ENCODE results near the gene LRRC3C. TPM values are rescaled to one million over a fixed set of nuclear protein-coding genes. Genes with fewer than 3 reads are reported as not detected.

Gene LRRC3C
- total RNA-seq, 2 donors from 2014 or later: not detected

DNA sequence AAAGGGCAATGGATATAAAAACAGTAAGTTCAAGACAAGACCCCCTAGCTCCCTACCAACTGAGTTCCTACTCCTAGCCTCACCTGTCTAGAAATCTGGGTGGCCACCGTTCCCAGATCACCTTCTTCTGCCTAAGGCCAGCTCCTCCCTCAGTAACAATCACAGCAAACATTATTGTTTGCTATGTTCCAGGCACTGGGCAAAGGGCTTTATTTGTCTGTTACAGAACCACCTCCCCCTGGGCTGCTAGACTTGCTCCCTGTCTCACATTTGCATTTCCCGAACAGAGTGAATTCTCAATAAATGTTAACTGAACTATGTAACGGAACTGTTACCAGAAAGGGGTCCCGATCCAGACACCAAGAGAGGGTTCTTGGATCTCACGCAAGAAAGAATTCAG is 6.8 kb downstream of the LRRC3C start:
- H3K27ac ChIP-seq: no peak overlapping the region
- no peak for DNase-seq (ENCODE audit: low spot score)
- H3K4me3 ChIP-seq: no peak overlapping the region
- H3K9me3 ChIP-seq: no peaks in the 10 kb centered on the region
- no peaks in the 10 kb centered on the region for H3K36me3 ChIP-seq
- TF ChIP-seq, protein P1, sequence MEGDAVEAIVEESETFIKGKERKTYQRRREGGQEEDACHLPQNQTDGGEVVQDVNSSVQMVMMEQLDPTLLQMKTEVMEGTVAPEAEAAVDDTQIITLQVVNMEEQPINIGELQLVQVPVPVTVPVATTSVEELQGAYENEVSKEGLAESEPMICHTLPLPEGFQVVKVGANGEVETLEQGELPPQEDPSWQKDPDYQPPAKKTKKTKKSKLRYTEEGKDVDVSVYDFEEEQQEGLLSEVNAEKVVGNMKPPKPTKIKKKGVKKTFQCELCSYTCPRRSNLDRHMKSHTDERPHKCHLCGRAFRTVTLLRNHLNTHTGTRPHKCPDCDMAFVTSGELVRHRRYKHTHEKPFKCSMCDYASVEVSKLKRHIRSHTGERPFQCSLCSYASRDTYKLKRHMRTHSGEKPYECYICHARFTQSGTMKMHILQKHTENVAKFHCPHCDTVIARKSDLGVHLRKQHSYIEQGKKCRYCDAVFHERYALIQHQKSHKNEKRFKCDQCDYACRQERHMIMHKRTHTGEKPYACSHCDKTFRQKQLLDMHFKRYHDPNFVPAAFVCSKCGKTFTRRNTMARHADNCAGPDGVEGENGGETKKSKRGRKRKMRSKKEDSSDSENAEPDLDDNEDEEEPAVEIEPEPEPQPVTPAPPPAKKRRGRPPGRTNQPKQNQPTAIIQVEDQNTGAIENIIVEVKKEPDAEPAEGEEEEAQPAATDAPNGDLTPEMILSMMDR (IDR thresholded peaks at IDR 0.05): no peak
- no peak for ATAC-seq (ENCODE audit: insufficient number of reproducible peaks, low FRiP score, low read depth)
- no peaks in the 10 kb centered on the region for H3K27me3 ChIP-seq (replicated peaks; ENCODE audit: insufficient read depth)
- peaks cover 0 to 8% of the 10 kb centered on the region in 2 donors for H3K4me1 ChIP-seq (ENCODE audit: control insufficient read depth in 1 of 2, low read depth in 2 of 2)

DNA sequence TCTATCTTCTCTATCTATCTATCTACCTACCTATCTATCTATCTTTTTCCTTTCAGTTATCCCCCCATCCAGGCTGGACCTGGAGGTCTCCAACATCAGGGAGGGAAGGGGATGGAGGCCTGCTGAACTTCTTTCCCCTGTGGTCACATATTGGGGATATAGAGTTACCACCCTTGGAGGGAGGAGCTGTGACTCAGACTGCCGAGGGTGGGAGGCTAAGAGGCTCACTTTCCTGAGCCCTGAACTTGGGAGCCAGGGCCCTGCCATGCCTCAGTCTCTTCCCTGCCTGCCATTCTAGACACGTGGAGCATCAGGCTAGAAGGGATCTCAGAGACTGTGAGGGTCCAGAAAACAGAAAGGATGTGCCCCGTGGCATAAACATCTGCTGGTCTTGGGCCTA is 8.4 kb downstream of the LRRC3C start:
- Histone ChIP-seq H3K27me3 (replicated peaks; ENCODE audit: insufficient read depth) (no peaks in the 10 kb centered on the region), H3K27ac (no peak overlapping the region), H3K4me3 (no peak overlapping the region), H3K4me1 (ENCODE audit: control insufficient read depth in 1 of 2, low read depth in 2 of 2) (no peaks in the 10 kb centered on the region), H3K9me3 (no peaks in the 10 kb centered on the region), H3K36me3 (no peaks in the 10 kb centered on the region)
- DNase-seq (ENCODE audit: low spot score) (no peak), ATAC-seq (ENCODE audit: insufficient number of reproducible peaks, low FRiP score, low read depth) (no peak)
- TF ChIP-seq, protein P1 (IDR thresholded peaks at IDR 0.05): no peak

DNA sequence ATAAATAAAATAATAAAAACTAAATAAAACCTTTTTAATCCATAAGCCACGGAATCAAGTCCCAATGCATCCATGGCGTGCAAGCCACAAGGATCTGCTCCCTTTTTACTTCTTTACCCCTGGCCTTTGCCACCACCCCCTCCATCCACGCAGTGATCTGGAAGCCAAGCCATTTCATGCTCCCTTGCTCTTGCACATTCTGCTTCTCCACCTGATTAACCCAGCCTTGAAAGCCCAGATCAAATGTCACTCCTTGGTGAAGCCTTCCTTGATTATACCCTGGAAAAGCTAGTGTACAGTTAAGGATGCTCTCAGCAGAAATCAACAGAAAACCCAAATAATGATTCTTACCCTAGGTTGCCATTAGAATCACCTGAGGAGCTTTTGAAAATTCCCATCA is 9.9 kb downstream of the LRRC3C start:
- TF ChIP-seq, protein P1 (IDR thresholded peaks at IDR 0.05): no peak
- H3K27me3 ChIP-seq (replicated peaks; ENCODE audit: insufficient read depth): no peaks in the 10 kb centered on the region
- H3K4me3 ChIP-seq: no peak overlapping the region
- DNase-seq (ENCODE audit: low spot score) (no peak), ATAC-seq (ENCODE audit: insufficient number of reproducible peaks, low FRiP score, low read depth) (no peak)
- H3K27ac ChIP-seq: no peak overlapping the region
- H3K9me3 ChIP-seq: no peaks in the 10 kb centered on the region
- no peaks in the 10 kb centered on the region for H3K36me3 ChIP-seq
- no peaks in the 10 kb centered on the region for H3K4me1 ChIP-seq (ENCODE audit: control insufficient read depth in 1 of 2, low read depth in 2 of 2)

DNA sequence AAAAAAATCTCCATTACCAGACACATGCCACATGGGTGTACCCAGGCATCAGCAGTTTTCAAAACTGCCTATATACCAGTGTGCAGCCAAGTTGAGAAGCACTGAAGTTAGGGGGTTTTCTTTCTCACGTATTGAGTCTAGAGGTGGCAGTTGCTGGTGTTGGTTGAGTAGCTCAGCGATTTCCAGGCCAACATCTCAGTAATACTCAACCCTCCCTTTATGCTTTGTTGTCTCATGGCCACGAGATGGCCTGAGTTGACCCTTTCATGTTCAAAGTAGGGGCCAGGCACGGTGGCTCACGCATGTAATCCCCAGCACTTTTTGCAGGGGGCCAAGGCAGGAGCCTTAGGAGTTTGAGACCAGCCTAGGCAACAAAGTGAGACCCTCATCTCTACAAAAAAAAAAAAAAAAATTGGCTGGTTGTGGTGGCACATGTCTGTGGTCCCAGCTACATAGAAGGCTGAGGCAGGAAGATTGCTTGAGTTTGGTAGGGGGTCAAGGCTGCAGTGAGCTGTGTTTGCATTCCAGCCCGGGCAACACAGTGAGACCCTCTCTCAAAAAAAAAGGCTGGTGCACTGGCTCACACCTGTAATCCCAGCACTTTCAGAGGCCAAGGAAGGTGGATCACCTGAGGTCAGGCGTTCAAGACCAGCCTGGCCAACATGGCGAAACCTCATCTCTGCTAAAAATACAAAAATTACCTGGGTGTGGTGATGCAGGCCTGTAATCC is 10.8 kb downstream of the LRRC3C start:
- Histone ChIP-seq H3K4me3 (no peak overlapping the region), H3K27me3 (replicated peaks; ENCODE audit: insufficient read depth) (no peaks in the 10 kb centered on the region), H3K4me1 (ENCODE audit: control insufficient read depth in 1 of 2, low read depth in 2 of 2) (no peaks in the 10 kb centered on the region), H3K9me3 (no peaks in the 10 kb centered on the region), H3K27ac (no peak overlapping the region), H3K36me3 (no peaks in the 10 kb centered on the region)
- ATAC-seq (ENCODE audit: insufficient number of reproducible peaks, low FRiP score, low read depth) (no peak), DNase-seq (ENCODE audit: low spot score) (no peak)
- TF ChIP-seq, protein P1 (IDR thresholded peaks at IDR 0.05): no peak

DNA sequence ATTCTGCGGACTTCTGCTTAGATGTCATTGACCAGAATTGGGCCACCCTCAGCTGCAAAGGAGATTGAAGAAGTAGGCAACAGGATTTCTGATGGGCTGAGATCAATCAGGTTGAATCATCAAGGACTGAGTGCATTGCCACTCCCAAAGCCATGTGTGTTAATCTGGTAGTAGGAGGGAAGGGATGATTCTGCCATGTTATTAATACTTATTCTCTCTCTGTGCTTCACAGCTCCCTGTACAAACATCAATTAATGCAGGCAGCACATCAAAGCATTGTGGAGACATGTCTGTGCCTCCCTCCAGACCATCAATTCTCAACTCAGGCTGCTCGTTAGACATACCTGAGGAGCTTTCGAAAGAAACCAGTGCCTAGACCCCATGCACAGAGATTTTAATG is 11.6 kb downstream of the LRRC3C start:
- Histone ChIP-seq H3K27me3 (replicated peaks; ENCODE audit: insufficient read depth) (no peaks in the 10 kb centered on the region), H3K4me1 (ENCODE audit: control insufficient read depth in 1 of 2, low read depth in 2 of 2) (no peaks in the 10 kb centered on the region), H3K36me3 (no peaks in the 10 kb centered on the region), H3K4me3 (no peak overlapping the region), H3K27ac (no peak overlapping the region), H3K9me3 (no peaks in the 10 kb centered on the region)
- TF ChIP-seq, protein P1 (IDR thresholded peaks at IDR 0.05): no peak
- ATAC-seq (ENCODE audit: insufficient number of reproducible peaks, low FRiP score, low read depth): no peak
- no peak for DNase-seq (ENCODE audit: low spot score)

Data from thoracic aorta (tissue), 2 donors.